Sigmoid colon (tissue), 7 donors: ENCODE data around the gene WBP2. TPM values are rescaled to one million over a fixed set of nuclear protein-coding genes. Genes with fewer than 3 reads are reported as not detected.
A peak's percentile ranks its signal among the peaks of the same experiment; 100 is the strongest.

Experiments used
- DNase-seq: peaks from one replicate; pipeline ENCODE4 v3.0.0-alpha.2; 2019
- H3K27ac ChIP-seq, 4 donors: fragments of 200-600 bp; sonication (generic); one replicate each; pipeline ENCODE4 v1.5.1; 2016 to 2019; ENCODE audit warnings: mild to moderate bottlenecking in 1 of 4
- H3K27me3 ChIP-seq, 3 donors: fragments of 200-600 bp; sonication (generic); one replicate each; pipeline ENCODE4 v1.5.1; 2019; ENCODE audit warnings: mild to moderate bottlenecking in 1 of 3
- H3K36me3 ChIP-seq, 4 donors: fragments of 200-600 bp; sonication (generic); one replicate each; pipeline ENCODE4 v1.5.1; 2016 to 2019
- H3K4me1 ChIP-seq, 4 donors: fragments of 200-600 bp; sonication (generic); one replicate each; pipeline ENCODE4 v1.5.1; 2017 to 2019
- H3K4me3 ChIP-seq, 4 donors: fragments of 200-600 bp; sonication (generic); one replicate each; pipeline ENCODE4 v1.5.1; 2017 to 2019; ENCODE audit warnings: mild to moderate bottlenecking in 2 of 4, moderate library complexity in 1 of 4
- H3K9me3 ChIP-seq, 4 donors: fragments of 200-600 bp in 3 of 4; sonication (generic) in 3 of 4; one replicate each; pipeline versions ENCODE4 v1.5.1 to v1.6.1; 2013 to 2019
- CTCF ChIP-seq, 4 experiments: fragments of 450-650 bp in 3 of 4; fragments of 200-600 bp in 1 of 4; IDR thresholded peaks; one replicate each; pipeline ENCODE4 v1.5.1; 2016 to 2019; ENCODE audit warnings: antibody characterized with exemption in 4 of 4, mild to moderate bottlenecking in 3 of 4, moderate library complexity in 2 of 4
- EP300 ChIP-seq, 4 donors: sonication (generic); formaldehyde crosslinking; IDR thresholded peaks; one replicate each; pipeline ENCODE4 v1.6.1; 2017; ENCODE audit warnings: antibody characterized with exemption in 4 of 4
- POLR2A ChIP-seq, 2 donors: fragments of 450-650 bp; IDR thresholded peaks; one replicate each; pipeline ENCODE4 v1.6.1; 2016; ENCODE audit warnings: antibody characterized with exemption in 2 of 2, mild to moderate bottlenecking in 2 of 2, moderate library complexity in 2 of 2
- POLR2AphosphoS5 ChIP-seq, 4 donors: sonication (generic); formaldehyde crosslinking; IDR thresholded peaks; one replicate each; pipeline ENCODE4 v1.6.1; 2017; ENCODE audit warnings: antibody characterized with exemption in 4 of 4
- WGBS, 2 donors: extraction: QIAGEN DNeasy Blood & Tissue Kit; methylation state at CpG; one replicate each; pipeline ENCODE4 v1.1.7; 2013; 5-methylcytosine and 5-hydroxymethylcytosine counted together
- intact Hi-C: fragments of 100-400 bp; cut with DNase I; formaldehyde crosslinking; loops from one replicate; pipeline ENCODE4 v1.15.1; 2023
- polyA plus RNA-seq, 3 donors: library from polyadenylated mRNA; stranded (reverse); fragments of 200-250 nt; gene quantifications; one replicate each; pipeline ENCODE4 v1.2.3, GENCODE V29; 2013
- total RNA-seq, 4 donors: library from RNA; depleted of rRNA; stranded (reverse); fragments of >200 nt; gene quantifications; one replicate each; pipeline ENCODE4 v1.1.0, GENCODE V29; 2016
- donor health status: healthy with polysubstance abuse.
- donor health status: Bipolar disorder and iron deficiency.
- donor health status: healthy.

The WBP2 gene
- total and polyA plus RNA-seq, 7 donors = 44.2 to 110 (median 73.1) TPM

GRCh38 chr17:75899767-75900468, 44.8 kb upstream of the WBP2 start:
- H3K27me3 ChIP-seq = no peaks in the 10 kb centered on the region
- TF ChIP-seq POLR2A (IDR thresholded peaks at IDR 0.05) = no peak
- TF ChIP-seq CTCF (IDR thresholded peaks at IDR 0.05) = no peak
- no peak for TF ChIP-seq POLR2AphosphoS5 (IDR thresholded peaks at IDR 0.05)
- TF ChIP-seq EP300 (IDR thresholded peaks at IDR 0.05) = no peak
- H3K4me3 ChIP-seq = no peak overlapping the region
- intact Hi-C loops = loop anchor here (5.0 to 10.0 kb wide), 2 partner anchors 123 to 175 kb away; partner anchors contain the start of genes GALR2, SRP68 and ZACN
- WGBS, 2 donors = 92 to 95% methylated on average over 23 of the region's 23 CpGs
- peaks cover 0 to 34% (median 28%) of the 10 kb centered on the region in 4 donors for H3K4me1 ChIP-seq
- no peak overlapping the region for H3K27ac ChIP-seq
- peak; percentile 66 for DNase-seq
- H3K36me3 ChIP-seq = peaks cover 25 to 51% (median 34%) of the 10 kb centered on the region in 4 donors
- no peaks in the 10 kb centered on the region for H3K9me3 ChIP-seq

- Histone ChIP-seq H3K4me1 (peaks cover 0 to 39% (median 34%) of the 10 kb centered on the region in 4 donors), H3K36me3 (peaks cover 25 to 51% (median 34%) of the 10 kb centered on the region in 4 donors), H3K27ac (no peak overlapping the region), H3K27me3 (no peaks in the 10 kb centered on the region), H3K4me3 (no peak overlapping the region), H3K9me3 (no peaks in the 10 kb centered on the region)
- intact Hi-C loops = loop anchor here (5.0 kb wide), 1 partner anchor 122 kb away; a partner anchor contains a TSS
- TF ChIP-seq POLR2AphosphoS5 (IDR thresholded peaks at IDR 0.05) (no peak), POLR2A (IDR thresholded peaks at IDR 0.05) (no peak), EP300 (IDR thresholded peaks at IDR 0.05) (no peak), CTCF (IDR thresholded peaks at IDR 0.05) (no peak)
- 91 to 95% methylated on average over 13 of the region's 13 CpGs for WGBS, 2 donors
- peak; percentile 68 for DNase-seq
These were observed 44.2 kb upstream of the WBP2 start for GRCh38 chr17:75899353-75899752.

GRCh38 chr17:75898791-75899190, 43.7 kb upstream of the WBP2 start:
- Histone ChIP-seq H3K27ac (no peak overlapping the region), H3K36me3 (peaks cover 25 to 51% (median 34%) of the 10 kb centered on the region in 4 donors), H3K27me3 (no peaks in the 10 kb centered on the region), H3K4me3 (no peak overlapping the region), H3K9me3 (no peaks in the 10 kb centered on the region), H3K4me1 (peaks cover 0 to 39% (median 34%) of the 10 kb centered on the region in 4 donors)
- intact Hi-C loops = loop anchor here (5.0 kb wide), 1 partner anchor 121 kb away; a partner anchor contains a TSS
- peak; percentile 64 for DNase-seq
- WGBS, 2 donors = 96 to 97% methylated on average over 16 of the region's 16 CpGs
- TF ChIP-seq POLR2A (IDR thresholded peaks at IDR 0.05) = no peak
- no peak for TF ChIP-seq CTCF (IDR thresholded peaks at IDR 0.05)
- TF ChIP-seq EP300 (IDR thresholded peaks at IDR 0.05) = no peak
- TF ChIP-seq POLR2AphosphoS5 (IDR thresholded peaks at IDR 0.05) = no peak

- Histone ChIP-seq H3K4me3 (no peak overlapping the region), H3K27ac (peak overlapping the region in 2 of 4 donors; percentile 95), H3K36me3 (peaks cover 25 to 49% (median 34%) of the 10 kb centered on the region in 4 donors), H3K4me1 (peaks cover 0 to 39% (median 34%) of the 10 kb centered on the region in 4 donors), H3K27me3 (no peaks in the 10 kb centered on the region), H3K9me3 (no peaks in the 10 kb centered on the region)
- TF ChIP-seq CTCF (IDR thresholded peaks at IDR 0.05) = no peak
- intact Hi-C loops = loop anchor here (5.0 kb wide), 1 partner anchor 121 kb away; a partner anchor contains a TSS
- DNase-seq = peak; percentile 70
- WGBS, 2 donors = 81 to 91% methylated on average over 8 of the region's 8 CpGs
These were observed 42.9 kb upstream of the WBP2 start for GRCh38 chr17:75898065-75898464.
